HG03025 (cell line): ENCODE measurements around the gene SACS.
"Not testable (repeated sequence)": the region's sequence is repeated elsewhere in the genome, so short reads cannot be mapped to it uniquely, and the experiment has no call there.

ENCODE experiments used
- ATAC-seq: cut with Tn5 transposase; IDR thresholded peaks from one replicate; pipeline ENCODE4 v1.9.1; 2021; ENCODE audit warnings: mild to moderate bottlenecking, moderate library complexity; ENCODE audit not compliant: unreplicated experiment, low FRiP score

The SACS gene

DNA sequence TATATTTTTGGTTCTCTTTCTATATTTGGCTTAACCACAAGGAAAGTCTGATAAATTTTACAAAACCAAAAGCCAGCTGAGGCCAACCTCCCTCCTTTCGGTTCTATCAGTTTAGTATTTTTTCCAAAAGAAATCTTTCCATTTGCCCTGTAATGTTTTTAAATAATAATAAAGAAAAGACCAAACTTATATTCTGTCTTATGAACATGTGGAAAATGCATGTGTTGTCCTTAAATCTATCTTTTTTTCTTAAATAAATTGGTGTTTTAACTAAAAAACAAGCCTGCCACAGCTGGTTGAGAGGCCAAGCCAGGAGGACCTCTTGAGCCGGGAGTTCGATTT is 113.6 kb downstream of the SACS start:
- ATAC-seq = no peak

DNA sequence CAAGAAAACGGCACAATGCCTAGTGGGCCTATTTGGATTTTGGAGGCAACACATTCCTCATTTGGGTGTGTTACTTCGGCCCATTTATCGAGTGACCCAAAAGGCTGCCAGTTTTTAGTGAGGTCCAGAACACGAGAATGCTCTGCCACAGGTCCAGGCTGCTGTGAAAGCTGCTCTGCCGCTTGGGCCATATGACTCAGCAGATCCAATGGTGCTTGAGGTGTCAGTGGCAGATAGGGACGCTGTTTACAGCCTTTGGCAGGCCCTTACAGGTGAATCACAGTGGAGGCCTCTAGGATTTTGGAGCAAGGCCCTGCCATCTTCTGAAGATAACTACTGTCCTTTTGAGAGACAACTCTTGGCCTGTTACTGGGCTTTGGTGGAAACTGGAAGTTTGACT is 118.7 kb downstream of the SACS start:
- ATAC-seq = not testable (repeated sequence)

DNA sequence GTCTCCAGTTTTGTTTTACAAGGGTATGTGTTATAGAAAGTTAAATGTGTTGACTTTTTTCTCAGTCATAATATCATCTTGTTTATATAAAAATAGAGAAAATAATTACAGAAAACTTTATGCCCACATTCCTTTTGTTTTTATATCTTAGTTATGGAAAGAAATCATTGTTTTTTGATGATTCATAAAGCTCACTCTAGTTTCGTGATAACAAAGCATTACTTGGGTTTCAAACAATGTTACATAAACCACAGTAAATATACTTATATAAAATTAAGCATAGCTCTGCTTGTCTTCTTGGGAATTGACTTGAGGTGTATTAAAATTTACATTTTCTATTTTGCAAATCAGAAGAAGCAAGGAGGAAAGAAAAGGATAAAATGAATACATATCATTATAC is 140.9 kb downstream of the SACS start:
- ATAC-seq = no peak

DNA sequence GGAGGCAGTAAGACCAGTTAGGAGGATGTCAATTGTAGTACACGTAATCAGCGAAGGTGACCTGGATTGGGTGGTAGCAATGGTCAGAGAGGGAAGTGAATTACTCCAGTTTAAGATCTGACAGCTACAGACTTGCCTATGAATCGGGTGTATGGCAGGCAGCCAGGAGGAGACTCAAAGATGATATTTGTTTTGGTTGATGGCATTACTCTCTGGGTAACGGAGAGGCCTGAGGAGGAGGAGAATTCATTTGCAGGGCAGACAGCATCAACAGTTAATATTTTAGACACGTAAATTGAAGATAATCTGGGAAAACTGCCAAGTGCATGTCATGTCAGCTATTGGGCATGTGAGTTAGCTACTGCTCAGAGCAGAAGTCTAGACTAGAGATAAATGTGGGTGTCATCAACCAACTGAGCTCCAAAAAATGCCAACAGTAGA is 143.6 kb downstream of the SACS start:
- ATAC-seq = no peak

- ATAC-seq = no peak
These were observed 144.5 kb downstream of the SACS start for GRCh38 chr13:23288995-23289394.

DNA sequence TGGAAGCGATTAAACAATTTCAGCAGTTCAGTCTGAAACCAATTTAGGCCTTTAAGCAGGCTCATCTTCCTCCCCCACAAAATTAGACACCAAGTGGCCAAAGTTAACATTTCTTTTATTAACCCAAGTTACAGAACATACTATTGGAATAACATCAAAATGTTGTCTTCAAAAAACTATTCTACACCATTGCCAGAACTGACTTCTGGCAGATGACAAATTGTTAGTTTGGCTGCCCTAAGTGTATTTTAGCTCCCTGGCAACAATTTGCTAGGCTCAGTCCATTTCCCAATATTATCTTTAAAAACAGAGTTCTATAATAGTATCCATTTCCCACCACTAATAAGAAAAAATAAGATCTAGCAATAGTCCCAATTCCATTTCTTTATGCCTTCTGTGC is 144.9 kb downstream of the SACS start:
- no peak for ATAC-seq

DNA sequence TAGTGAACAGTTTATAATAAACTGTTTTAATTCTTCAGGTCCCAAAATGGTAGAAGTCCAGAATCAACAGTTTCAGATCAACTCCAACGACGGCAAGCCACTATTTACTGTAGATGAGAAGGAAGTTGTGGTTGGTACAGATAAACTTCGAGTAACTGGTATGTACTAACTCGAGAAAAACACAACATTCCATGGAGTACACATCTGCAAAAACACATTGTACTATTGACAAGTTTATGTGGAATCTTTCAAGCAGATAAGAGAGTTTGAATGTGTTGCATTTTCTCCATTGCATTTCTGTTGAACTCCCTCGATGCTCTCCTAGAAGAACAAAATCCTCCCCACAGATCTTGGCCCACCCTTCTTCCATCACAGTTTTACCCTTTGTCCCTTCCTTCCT is 154.2 kb downstream of the SACS start:
- ATAC-seq = no peak
